Peyer's patch (tissue), 4 donors: ENCODE measurements around the gene AGAP1.

ENCODE experiments used
- POLR2A ChIP-seq, 2 donors: fragments of 450-650 bp; IDR thresholded peaks; one replicate each; pipeline ENCODE4 v1.5.1; 2017; ENCODE audit warnings: antibody characterized with exemption in 2 of 2, mild to moderate bottlenecking in 2 of 2, moderate library complexity in 2 of 2
- TF ChIP-seq, protein P1 (sequence below), 6 experiments: fragments of 450-650 bp in 4 of 6; fragments of 200-600 bp in 2 of 6; sonication (generic) in 1 of 6; IDR thresholded peaks; one replicate each; pipeline ENCODE4 v1.5.1; 2017 to 2019; ENCODE audit warnings: antibody characterized with exemption in 6 of 6, mild to moderate bottlenecking in 3 of 6, moderate library complexity in 1 of 6

- TF ChIP-seq, protein P1, sequence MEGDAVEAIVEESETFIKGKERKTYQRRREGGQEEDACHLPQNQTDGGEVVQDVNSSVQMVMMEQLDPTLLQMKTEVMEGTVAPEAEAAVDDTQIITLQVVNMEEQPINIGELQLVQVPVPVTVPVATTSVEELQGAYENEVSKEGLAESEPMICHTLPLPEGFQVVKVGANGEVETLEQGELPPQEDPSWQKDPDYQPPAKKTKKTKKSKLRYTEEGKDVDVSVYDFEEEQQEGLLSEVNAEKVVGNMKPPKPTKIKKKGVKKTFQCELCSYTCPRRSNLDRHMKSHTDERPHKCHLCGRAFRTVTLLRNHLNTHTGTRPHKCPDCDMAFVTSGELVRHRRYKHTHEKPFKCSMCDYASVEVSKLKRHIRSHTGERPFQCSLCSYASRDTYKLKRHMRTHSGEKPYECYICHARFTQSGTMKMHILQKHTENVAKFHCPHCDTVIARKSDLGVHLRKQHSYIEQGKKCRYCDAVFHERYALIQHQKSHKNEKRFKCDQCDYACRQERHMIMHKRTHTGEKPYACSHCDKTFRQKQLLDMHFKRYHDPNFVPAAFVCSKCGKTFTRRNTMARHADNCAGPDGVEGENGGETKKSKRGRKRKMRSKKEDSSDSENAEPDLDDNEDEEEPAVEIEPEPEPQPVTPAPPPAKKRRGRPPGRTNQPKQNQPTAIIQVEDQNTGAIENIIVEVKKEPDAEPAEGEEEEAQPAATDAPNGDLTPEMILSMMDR (IDR thresholded peaks at IDR 0.05), result no peak
- no peak for TF ChIP-seq POLR2A (IDR thresholded peaks at IDR 0.05)
Observed at GRCh38 chr2:235668782-235669181, 174.9 kb downstream of the AGAP1 start.
